ENCODE results near the gene LCN1.
"Not testable (repeated sequence)": the region's sequence is repeated elsewhere in the genome, so short reads cannot be mapped to it uniquely, and the experiment has no call there.

LCN1 gene

DNA sequence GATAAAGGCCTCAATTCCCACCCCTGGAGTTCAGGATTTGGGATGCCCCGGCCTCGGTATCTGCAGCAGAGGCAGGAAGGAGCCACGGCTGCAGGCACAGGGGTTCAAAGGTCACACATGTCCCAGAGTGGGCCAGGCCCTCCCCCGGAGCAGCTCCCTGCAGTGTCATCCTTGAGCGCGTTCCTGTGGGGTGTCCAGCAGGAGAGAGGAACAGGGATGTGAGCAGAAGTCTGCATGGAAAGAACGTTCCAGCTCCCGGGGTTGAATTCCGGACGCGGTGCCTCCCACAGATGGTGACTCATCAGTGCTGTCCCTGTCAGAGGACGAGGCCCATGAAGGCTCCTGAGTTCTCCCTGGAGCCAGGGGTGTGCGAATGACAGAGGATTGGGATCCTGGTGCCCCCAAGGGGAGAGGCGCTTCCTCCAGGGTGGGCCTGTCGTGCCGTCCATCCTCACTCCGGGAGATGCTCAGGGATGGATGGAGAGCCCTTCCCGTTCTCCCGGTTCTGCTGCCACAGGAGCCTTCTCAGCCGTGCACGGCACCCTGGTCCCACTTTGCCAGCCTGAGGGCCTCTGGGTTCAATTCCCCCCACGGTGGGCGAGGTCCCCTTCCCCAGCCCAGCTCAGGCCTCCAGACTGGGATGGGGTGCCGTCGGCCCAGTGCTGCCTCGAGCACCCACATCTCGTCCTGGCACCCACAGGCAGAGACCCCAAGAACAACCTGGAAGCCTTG lies 3.1 kb downstream of the LCN1 start:
- no peak for DNase-seq

DNA sequence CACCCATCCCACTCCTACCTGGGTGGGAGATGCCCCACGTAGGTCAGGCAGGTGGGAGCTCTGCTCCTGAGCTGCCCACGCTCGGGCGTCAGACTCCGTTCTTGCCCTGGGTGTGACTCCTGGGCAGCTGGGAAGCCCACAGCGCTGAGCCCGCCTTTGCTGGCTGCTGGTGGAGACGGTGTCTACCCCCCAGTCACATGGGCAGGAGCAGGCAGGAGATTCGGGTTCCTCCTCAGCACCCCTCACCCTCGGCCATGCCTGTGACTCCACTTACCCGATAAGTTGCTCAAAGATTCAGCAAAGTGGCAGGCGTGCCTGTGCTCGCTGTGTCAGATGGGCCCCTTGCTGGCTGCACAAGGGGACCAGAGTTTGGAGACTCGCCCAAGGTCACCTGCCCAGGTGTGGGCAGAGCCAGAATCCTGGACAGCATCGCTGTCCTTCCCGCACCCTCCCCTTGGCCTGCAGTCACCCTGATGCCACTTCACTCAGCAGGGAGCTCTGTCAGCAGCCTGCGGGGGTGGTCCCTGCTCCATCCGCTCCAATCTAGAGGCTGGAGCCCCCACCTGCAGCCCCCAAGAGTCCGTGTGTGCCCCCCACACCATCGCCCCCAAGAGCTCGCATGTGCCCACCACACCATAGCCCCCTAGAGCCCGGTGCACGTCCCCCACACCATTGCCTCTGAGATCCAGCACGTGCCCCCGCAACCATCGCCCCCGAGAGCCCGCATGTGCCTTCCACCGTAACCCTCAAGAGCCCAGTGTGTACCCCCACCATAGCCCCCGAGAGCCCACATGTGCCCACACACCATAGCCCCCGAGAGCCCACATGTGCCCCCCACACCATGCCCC lies 4.2 kb downstream of the LCN1 start:
- no peak for DNase-seq

DNA sequence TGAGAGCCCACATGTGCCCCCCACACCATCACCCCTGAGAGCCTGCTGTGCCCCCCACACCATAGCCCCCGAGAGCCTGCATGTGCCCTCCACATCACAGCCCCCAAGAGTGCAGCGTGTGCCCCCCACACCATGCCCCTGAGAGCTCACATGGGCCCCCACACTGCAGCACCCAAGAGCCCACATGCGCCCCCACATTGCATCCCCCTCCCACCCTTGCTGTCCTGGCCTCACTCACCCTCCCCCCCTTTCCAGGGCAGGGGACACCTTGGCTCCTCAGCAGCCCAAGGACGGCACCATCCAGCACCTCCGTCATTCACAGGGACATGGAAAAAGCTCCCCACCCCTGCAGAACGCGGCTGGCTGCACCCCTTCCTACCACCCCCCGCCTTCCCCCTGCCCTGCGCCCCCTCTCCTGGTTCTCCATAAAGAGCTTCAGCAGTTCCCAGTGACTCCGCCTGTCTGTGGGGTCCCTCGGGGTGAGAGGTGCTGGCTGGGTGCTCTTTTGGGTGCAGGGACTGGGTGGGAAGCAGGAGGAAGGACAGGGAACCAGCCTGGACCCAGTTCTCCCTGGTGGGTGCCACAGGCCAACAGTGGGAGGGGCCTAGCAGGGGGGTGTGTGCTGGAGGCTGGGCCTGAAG lies 5.0 kb downstream of the LCN1 start:
- DNase-seq: no peak

DNA sequence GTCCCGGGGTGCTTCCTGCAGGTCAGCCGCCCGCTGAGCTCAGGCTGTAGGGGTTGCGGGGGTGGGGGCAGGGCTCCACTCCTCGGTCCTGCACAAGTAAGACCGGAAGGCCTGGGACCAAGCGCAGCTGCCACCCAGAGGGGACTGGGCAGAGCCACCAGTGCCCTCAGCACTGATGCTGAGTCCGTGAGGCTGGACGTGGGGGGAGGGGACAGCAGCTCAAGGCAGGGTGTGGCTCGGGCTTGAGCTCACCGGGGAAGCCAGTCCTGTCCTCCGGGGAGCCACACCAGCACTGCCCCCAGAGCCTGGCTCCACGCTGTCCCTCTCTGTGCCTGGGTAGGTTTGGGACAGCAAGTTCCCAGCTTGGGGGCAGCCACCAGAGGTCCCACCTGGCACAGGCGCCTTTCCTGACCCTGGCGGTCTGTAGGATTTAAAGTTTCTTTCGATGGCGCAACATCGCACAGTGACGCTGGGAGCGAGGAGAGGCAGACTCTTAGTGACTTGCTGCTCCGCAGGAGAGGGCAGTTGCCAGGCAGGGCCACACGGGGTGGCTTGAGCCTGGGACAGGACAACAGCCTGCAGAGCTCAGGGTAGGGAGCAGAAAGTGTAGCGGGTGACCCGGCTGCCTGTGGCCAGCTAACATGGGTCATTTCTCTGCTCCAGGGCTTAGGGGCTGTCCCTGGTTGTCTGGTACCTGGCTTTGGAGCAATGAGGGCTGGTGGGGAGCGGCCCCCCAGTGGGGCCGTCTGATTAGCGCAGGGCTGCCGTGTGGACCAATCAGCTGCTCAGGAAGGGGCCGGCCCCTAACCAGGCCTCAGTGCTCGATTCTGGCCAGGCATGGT lies 5.7 kb downstream of the LCN1 start:
- no peak for DNase-seq

DNA sequence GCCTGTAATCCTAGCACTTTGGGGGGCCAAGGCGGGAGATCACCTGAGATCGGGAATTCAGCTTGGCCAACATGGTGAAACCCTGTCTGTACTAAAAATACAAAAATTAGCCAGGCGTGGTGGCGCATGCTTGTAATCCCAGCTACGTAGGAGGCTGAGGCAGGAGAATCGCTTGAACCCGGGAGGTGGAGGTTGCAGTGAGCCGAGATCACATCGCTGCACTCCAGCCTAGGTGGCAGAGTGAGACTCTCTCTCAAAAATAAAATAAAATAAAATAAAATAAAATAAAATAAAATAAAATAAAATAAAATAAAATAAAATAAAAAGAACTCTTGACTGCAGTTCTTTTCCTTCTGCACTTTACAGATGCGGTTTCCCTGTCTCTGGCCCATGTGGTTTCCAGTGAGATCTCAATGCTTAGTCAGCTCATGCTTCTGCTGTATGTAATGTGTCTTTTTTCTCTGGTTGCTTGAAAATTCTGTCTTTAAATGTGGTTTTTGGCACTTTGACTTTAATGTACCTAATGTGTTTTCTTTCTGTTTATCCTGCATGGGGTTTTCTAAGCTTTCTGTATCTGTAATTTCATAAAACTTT lies 7.7 kb downstream of the LCN1 start:
- not testable (repeated sequence) for DNase-seq

DNA sequence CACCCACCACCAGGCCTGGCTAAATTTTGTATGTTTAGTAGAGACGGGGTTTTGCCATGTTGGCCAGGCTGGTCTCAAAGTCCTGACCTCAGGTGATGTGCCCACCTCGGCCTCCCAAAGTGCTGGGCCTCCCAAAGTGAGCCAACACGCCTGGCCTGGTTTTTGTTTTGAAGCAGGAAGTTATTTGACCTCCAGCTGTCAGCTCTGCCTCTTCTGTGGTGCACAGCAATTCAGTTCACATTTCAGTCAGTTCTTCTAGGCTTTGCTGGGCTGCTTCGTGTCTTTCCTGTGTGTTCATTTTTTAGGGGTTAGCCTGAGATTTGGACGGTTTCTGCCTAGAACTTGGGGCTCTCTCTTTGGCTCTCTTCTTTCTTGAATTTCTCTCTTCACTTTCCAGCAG lies 8.9 kb downstream of the LCN1 start:
- no peak for DNase-seq

DNA sequence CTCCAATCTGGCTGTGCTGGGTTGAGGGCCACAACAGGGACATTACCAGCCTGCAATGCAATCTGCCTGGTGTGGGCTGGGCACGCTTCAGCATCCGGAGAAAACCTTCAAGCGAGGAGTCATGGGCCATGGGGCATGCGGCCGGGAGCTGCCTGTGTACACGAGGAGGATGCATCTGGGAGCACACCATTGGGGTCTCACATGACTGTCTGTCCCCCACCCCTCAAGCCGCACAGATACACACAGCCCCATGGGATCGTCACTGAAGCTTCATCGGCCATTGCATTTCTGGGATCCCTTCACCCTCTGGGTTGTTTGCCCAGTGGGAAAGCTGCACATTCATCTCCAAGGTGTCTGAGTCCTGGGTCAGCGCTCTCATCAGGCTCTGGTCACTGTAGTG lies 9.9 kb downstream of the LCN1 start:
- DNase-seq: no peak

DNA sequence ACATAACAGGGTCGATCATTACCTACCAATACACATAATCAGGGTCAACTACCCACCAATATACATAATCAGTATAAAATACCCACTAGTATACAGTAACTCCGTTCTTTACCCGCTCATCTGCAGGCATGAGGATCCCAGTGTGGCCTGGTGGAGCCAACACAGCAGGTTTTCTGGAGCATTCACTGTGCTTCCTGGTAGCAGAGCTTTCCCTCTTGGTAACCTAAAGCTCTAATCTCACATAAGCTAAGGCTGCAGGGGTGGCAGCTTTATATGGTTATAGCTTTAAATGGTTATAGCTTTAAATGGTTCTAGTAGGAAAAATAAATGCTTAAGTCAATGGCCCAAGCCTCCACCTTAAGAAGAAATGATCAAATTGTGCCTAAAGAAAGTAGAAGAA lies 11.9 kb downstream of the LCN1 start:
- no peak for DNase-seq

DNA sequence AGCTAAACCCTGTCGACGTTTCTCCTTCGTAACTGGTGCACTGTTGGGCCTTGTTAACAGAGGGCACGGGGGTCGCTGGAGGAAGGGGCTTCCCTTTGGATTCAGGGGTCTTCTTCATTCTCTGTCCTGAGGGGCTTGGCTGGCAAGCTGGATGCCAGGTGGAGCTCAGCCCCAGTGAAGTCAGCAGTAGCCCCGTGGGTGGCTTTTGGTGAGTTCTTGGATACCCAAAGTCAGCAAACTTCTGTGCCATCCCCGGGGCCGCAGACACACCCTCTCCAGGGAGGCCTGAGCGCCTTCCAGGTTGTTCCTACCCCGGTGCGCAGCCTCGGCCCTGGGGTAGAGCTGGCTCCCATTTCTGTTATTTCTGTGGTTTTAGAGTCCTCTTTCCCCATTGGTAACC lies 12.4 kb downstream of the LCN1 start:
- DNase-seq: no peak

DNA sequence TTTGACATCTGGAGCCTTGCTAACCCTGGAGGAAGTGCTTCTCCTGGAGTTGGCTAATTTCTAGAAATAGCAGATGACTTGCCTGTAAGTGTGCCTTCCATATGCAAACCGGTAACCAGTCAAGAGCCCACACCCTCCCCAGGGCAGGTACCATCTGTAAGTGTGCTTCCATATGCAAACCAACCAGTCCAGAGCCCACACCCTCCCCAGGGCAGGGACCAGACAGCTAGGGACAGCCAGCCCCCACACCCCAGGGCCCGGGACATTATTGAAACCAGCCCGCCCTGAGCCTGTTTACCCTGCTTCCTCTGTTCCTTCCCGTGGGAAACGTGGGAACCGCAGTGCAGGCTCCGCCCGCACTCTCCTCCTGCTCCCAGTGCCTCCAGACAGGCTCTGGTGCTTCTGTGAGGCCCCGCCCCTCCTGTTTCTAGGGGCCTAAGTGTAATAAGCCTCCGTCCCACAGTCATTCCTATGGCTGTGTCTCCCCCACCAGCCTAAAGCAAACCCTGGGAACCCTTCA lies 13.0 kb downstream of the LCN1 start:
- not testable (repeated sequence) for DNase-seq

DNA sequence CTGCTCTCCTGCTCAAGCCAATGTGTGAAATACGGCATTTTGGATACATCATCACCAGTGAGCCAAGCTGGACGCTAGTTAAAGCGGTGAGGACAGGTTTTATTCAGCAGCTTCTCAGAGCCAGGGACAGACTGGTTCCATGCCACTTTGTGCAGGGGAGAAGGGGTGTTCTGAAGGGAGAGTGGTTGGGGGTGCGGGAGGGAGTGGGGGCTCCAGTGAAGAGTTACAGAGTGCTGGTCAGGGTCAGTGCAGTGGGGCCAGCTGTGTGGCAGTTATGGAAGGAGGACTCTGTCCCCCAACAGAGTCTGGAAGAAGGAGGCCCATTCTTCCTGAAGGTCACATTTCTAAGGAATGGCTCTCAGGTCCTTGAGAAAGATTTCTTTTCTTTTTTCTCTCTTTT lies 13.6 kb downstream of the LCN1 start:
- DNase-seq: not testable (repeated sequence)

DNA sequence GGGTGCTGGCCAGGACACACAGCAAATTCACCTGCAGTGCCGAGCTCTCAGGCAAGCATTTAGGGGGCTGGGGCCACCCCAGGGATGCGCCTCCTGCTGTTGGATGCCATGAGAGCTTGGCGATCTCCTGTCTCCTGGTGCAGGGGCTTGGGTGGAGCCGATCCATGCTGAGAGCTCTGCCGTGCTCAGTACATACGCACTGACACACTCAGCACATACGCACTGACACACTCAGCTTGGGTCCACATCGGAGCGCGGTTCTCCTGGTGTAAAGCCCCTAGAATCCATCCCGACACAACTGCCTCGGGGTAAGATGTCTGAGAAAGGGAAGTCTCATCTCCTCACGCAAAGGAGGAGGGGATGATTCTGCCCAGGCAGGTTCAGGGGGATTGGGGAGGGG lies 14.4 kb downstream of the LCN1 start:
- DNase-seq: not testable (repeated sequence)

DNA sequence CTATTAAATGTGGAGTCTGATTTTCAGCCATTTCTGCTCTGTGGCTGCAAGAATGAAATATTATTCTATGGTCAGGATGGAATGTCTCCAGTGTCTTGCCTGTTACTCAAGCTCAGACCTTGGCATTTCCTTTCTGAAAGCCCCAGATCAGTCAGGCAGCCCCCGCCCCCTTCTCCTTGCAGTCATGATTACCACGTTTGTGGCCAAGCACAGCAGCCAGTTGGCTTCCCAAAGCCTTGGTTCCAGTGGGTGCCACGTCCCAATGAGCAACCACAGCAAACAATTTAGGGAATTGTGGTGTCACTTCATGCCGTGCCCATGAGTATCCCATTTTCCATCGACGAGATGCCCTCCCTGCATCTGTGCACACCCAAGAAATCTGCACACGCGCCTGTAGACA lies 15.0 kb downstream of the LCN1 start:
- DNase-seq: no peak

DNA sequence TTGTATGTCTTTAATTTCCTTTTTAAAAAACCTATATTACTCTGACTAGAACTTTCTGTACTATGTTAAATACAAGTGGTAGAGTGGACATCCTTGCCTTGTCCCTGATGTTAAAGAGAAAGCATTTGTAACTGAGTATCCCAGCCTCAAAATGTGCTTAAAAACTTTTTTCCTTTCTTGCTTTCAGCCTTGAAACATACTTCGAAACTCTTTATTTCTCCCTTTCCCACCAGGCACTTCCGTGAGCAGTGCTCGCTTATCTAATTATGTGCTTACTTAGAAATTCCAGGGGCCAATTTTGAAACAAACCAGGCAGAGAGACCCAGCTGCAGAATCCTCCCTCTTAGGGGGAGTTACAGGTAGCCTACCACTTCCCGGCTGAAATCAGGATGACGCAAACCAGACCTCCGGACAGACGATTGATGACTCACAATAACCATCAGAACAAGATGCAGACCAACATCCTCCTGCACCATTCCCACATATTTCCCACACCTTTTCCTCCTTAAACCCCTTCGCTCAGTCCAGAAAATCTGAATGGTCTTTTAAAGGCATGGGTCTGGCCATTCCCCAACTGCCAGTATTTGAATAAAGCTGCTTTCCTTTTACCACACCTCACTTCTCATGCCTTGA lies 22.1 kb downstream of the LCN1 start:
- DNase-seq: not testable (repeated sequence)

DNA sequence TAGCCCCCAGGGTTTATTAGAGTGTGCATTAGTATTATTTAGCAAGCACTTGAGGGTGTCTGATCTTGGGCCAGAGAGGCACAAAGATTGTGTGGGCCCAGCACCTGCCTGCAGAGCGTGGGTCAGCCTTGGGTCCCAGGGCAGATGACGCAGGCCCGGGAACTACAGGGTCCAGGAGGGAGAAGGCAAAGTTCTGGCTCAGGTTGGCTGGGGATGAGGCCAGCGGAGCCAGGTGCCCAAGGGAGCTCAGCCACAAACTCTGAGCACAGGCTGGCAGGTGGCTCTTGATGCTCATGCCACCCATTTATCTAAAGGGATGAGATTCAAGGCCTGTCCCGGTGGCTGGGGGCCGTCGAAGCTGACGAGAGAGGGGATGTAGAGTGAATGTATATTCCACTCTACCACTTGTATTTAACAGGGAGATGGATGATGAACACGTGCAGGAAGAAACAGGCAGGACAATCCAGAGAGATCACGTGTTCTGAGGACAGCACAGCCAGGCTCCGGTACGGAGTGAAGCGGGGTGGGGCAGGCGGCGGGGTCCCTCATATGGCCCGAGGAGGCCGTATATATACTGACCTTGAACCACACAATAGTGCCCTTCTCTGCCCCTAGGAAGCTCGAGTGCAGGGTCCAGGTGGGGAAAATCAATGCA lies 23.9 kb downstream of the LCN1 start:
- no peak for DNase-seq

DNA sequence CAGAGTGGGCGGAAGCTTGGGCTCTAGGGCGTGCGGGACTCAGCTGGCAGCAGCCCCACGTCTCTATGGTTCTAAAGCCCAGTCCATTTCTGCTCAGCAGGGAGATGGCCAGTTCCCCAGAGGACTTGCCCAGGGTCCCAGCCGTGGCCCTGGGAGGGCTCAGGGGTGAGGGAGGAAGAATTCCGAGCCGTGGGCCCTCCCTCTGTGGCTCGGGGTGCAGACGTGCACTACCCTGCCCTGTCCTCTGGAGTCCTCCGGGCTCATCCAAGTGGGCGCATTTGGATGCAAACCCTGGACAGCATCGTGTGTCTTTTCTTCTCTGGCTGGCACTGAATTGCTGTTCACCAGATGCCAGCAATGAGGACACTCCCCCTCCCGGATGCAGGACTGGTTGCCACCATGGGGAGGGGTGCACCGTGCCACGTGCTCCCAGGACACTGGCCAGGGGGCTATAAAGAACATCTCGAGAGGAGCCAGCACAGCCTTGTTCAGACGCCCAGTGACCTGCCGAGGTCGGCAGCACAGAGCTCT lies 24.5 kb downstream of the LCN1 start, which contains the start of gene OBP2A:
Gene OBP2A, plus strand, starts transcription at position 481 of the 531 bp plus-strand sequence. CDS start 55 bp downstream, outside the sequence.
- not testable (repeated sequence) for DNase-seq

DNA sequence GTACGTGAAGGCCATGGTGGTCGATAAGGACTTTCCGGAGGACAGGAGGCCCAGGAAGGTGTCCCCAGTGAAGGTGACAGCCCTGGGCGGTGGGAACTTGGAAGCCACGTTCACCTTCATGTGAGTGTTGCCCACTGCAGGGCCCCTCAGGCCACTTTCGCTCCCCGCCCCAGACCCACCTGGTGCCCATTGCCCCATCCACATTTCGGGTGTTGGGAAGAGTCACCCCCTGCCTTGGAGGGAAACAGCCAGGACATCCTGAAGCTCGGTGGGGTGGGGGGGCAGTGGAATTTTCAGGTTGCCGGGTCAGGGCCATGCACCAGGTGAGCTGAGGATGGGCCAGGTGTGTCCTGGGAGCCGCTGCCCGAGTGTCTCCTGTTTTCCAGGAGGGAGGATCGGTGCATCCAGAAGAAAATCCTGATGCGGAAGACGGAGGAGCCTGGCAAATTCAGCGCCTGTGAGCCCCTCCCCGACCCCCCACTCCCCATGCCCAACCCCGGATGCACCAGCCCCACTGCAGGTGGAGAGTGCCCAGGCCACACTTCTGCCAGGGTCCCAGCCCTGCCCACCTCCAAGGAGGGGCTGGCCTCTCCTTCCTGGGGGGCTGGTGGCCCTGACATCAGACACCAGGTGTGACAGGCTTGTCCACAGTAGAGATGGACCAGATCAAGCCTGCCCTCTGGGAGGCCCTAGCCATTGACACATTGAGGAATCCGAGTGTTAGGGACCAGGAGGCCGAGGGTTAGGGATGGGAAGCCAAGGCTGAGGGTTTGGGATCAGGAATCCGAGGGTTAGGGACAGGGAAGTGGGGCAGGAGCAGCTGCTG lies 25.8 kb downstream of the LCN1 start:
- not testable (repeated sequence) for DNase-seq

DNA sequence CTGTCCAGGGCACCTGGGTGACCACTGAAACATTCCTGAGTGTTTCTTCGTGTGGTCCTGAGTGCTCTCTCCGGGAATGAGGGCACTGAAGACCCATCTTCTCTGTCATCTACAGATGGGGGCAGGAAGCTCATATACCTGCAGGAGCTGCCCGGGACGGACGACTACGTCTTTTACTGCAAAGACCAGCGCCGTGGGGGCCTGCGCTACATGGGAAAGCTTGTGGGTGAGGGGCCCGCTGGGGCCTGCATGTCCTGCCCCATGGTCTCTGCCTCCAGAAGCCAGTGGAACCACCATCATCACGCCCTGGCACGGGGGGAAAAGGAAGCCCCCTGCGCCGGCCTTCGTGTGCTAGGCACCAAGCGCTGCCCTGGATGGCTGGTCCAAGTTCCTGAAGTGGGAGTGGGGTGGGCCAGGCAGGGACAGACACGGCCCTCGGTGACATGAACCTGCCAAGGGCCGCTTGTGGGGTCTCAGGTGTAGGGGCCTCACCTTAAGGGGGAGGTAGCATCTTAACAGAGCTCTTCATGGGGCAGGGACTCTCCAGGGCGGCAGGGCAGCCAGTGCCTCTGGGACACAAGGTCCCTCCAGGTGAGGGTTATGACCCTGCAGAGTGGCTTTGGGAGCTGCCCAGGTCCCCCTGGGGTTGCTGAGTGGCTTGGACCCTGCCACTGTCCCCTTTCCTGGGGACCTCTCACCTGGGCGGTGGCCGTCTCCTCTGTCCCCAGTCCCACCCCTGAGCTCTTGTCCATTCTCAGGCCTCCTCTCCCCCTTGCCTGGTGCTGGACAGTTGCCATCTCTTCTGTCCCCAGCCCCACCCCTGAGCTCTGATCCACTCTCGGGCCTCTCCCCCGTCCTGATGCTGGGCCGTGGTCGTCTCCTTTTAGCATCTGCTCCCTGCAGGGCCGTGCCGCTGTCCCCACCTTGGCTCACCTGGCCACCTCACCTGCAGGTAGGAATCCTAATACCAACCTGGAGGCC lies 26.8 kb downstream of the LCN1 start:
- DNase-seq: no peak
